H9 (cell line): ENCODE data around the gene ZBTB12. TPM values are rescaled to one million over a fixed set of nuclear protein-coding genes. Genes with fewer than 3 reads are reported as not detected.

Experiments used
- DNase-seq: peaks from one replicate; pipeline ENCODE4 v3.0.0-alpha.2; 2017
- H2AFZ ChIP-seq: one replicate; pipeline ENCODE4 v1.6.1; 2013; ENCODE audit warnings: mild to moderate bottlenecking, low read length, control low read depth, moderate library complexity
- H2AK5ac ChIP-seq: 2 replicates; pipeline ENCODE4 v1.6.1; 2013; ENCODE audit warnings: low read length, control low read depth, mixed read lengths; ENCODE audit not compliant: insufficient read length
- H2BK120ac ChIP-seq: one replicate; pipeline ENCODE4 v1.6.1; 2013; ENCODE audit warnings: low read depth, mild to moderate bottlenecking, low read length, control low read depth, inconsistent platforms; ENCODE audit not compliant: poor library complexity, severe bottlenecking
- H2BK12ac ChIP-seq: 2 replicates; pipeline ENCODE4 v1.6.1; 2013; ENCODE audit warnings: low read length, control low read depth, mixed read lengths, low read depth; ENCODE audit not compliant: insufficient read length
- H2BK15ac ChIP-seq: 2 replicates; pipeline ENCODE4 v1.6.1; 2013; ENCODE audit warnings: low read depth, low read length, control low read depth
- H2BK20ac ChIP-seq: one replicate; pipeline ENCODE4 v1.6.1; 2013; ENCODE audit warnings: low read depth, mild to moderate bottlenecking, low read length, control low read depth, inconsistent platforms; ENCODE audit not compliant: poor library complexity, severe bottlenecking
- H2BK5ac ChIP-seq: 2 replicates; pipeline ENCODE4 v1.6.1; 2013; ENCODE audit warnings: low read length, control low read depth, mixed read lengths; ENCODE audit not compliant: insufficient read length
- H3K14ac ChIP-seq: 2 replicates; pipeline ENCODE4 v1.6.1; 2013; ENCODE audit warnings: low read length, control low read depth; ENCODE audit not compliant: insufficient read depth
- H3K18ac ChIP-seq: 2 replicates; pipeline ENCODE4 v1.6.1; 2013; ENCODE audit warnings: low read depth, mild to moderate bottlenecking, mixed read lengths, low read length, control low read depth; ENCODE audit not compliant: insufficient read length
- H3K23ac ChIP-seq: 2 replicates; pipeline ENCODE4 v1.6.1; 2013; ENCODE audit warnings: low read length, control low read depth, mixed read lengths, low read depth; ENCODE audit not compliant: insufficient read length
- H3K23me2 ChIP-seq: 2 replicates; pipeline ENCODE4 v1.6.1; 2013; ENCODE audit warnings: low read depth, mild to moderate bottlenecking, mixed read lengths, low read length, control low read depth; ENCODE audit not compliant: insufficient read length, poor library complexity, severe bottlenecking
- H3K27ac ChIP-seq: 2 replicates; pipeline ENCODE4 v1.5.1; 2013; ENCODE audit warnings: low read length, control low read depth, mixed read lengths, low read depth; ENCODE audit not compliant: insufficient read length
- H3K27me3 ChIP-seq: 2 replicates; pipeline ENCODE4 v1.6.1; 2013; ENCODE audit warnings: low read length, control low read depth, inconsistent platforms; ENCODE audit not compliant: insufficient read depth
- H3K4ac ChIP-seq: 2 replicates; pipeline ENCODE4 v1.6.1; 2013; ENCODE audit warnings: low read depth, mild to moderate bottlenecking, control low read depth, inconsistent platforms, low read length, moderate library complexity
- H3K4me1 ChIP-seq: 2 replicates; pipeline ENCODE4 v1.6.1; 2013; ENCODE audit warnings: low read length, control low read depth, inconsistent platforms; ENCODE audit not compliant: insufficient read depth
- H3K4me2 ChIP-seq: 2 replicates; pipeline ENCODE4 v1.6.1; 2013; ENCODE audit warnings: low read length, control low read depth, mixed read lengths; ENCODE audit not compliant: insufficient read length, insufficient read depth
- H3K56ac ChIP-seq: 2 replicates; pipeline ENCODE4 v1.6.1; 2013; ENCODE audit warnings: low read depth, mild to moderate bottlenecking, mixed read lengths, low read length, control low read depth; ENCODE audit not compliant: insufficient read length
- H3K79me1 ChIP-seq: 2 replicates; pipeline ENCODE4 v1.6.1; 2013; ENCODE audit warnings: low read depth, mild to moderate bottlenecking, moderate library complexity, low read length, control low read depth, inconsistent platforms; ENCODE audit not compliant: insufficient read depth, poor library complexity, severe bottlenecking
- H3K79me2 ChIP-seq: 2 replicates; pipeline ENCODE4 v1.6.1; 2013; ENCODE audit warnings: low read length, control low read depth, inconsistent platforms; ENCODE audit not compliant: insufficient read depth
- H3K9ac ChIP-seq: 2 replicates; pipeline ENCODE4 v1.6.1; 2013; ENCODE audit warnings: low read length, control low read depth, mixed read lengths; ENCODE audit not compliant: insufficient read length; ENCODE audit errors: extremely low read depth
- H3K9me3 ChIP-seq: one replicate; pipeline ENCODE4 v1.6.1; 2013; ENCODE audit warnings: low read depth, low read length, inconsistent platforms; ENCODE audit not compliant: control insufficient read depth
- H3T11ph ChIP-seq: one replicate; pipeline ENCODE4 v1.6.1; 2013; ENCODE audit warnings: mild to moderate bottlenecking, low read length, control low read depth, inconsistent platforms
- H4K20me1 ChIP-seq: one replicate; pipeline ENCODE4 v1.6.1; 2013; ENCODE audit not compliant: control insufficient read depth, insufficient read length, insufficient read depth
- H4K5ac ChIP-seq: 2 replicates; pipeline ENCODE4 v1.6.1; 2013; ENCODE audit warnings: low read depth, mild to moderate bottlenecking, mixed read lengths, low read length, control low read depth; ENCODE audit not compliant: insufficient read length
- H4K8ac ChIP-seq: replicated peaks from 2 replicates; pipeline ENCODE4 v1.6.1; 2013; ENCODE audit warnings: low read length, control low read depth, mixed read lengths, low read depth; ENCODE audit not compliant: insufficient read length
- H4K91ac ChIP-seq: 2 replicates; pipeline ENCODE4 v1.6.1; 2013; ENCODE audit warnings: low read depth, mild to moderate bottlenecking, moderate library complexity, mixed read lengths, low read length, control low read depth; ENCODE audit not compliant: insufficient read length
- H3K27ac Mint-ChIP-seq, 3 experiments: 2 replicates in 2 of 3; 3 replicates in 1 of 3; pipeline ENCODE4 v1.8.0; 2020 to 2021; ENCODE audit warnings: mixed read lengths in 3 of 3, mild to moderate bottlenecking in 1 of 3, moderate library complexity in 1 of 3
- H3K27me3 Mint-ChIP-seq: 2 replicates; pipeline ENCODE4 v1.8.0; 2021; ENCODE audit warnings: low read depth, mild to moderate bottlenecking, moderate library complexity, mixed read lengths
- H3K36me3 Mint-ChIP-seq, 3 experiments: 2 replicates in 2 of 3; 3 replicates in 1 of 3; pipeline ENCODE4 v1.8.0; 2020 to 2021; ENCODE audit warnings: low read depth in 3 of 3, mixed read lengths in 3 of 3; ENCODE audit not compliant: insufficient read depth in 1 of 3
- H3K4me1 Mint-ChIP-seq, 2 experiments: 2 replicates each; pipeline ENCODE4 v1.8.0; 2020; ENCODE audit warnings: mixed read lengths in 2 of 2
- H3K4me3 Mint-ChIP-seq, 2 experiments: 2 replicates in 1 of 2; 3 replicates in 1 of 2; pipeline ENCODE4 v1.8.0; 2020 to 2021; ENCODE audit warnings: mild to moderate bottlenecking in 2 of 2, mixed read lengths in 2 of 2, moderate library complexity in 1 of 2
- H3K9me3 Mint-ChIP-seq, 2 experiments: 2 replicates in 1 of 2; 3 replicates in 1 of 2; pipeline ENCODE4 v1.8.0; 2020; ENCODE audit warnings: mild to moderate bottlenecking in 2 of 2, mixed read lengths in 2 of 2, moderate library complexity in 1 of 2
- CTCF ChIP-seq: fragments of 200-600 bp; sonication (generic); conservative IDR thresholded peaks from 3 replicates; pipeline ENCODE4 v1.8.0; 2021; ENCODE audit warnings: antibody characterized with exemption, mild to moderate bottlenecking
- WGBS: extraction: QIAGEN DNeasy Blood & Tissue Kit; methylation state at CpG from one replicate; pipeline ENCODE4 v1.1.7; 2013; ENCODE audit warnings: missing lambda C conversion rate, low lambda C conversion rate, mixed read lengths; ENCODE audit not compliant: insufficient read length; ENCODE audit errors: extremely low coverage; 5-methylcytosine and 5-hydroxymethylcytosine counted together
- total RNA-seq: library from RNA; stranded (reverse); gene quantifications from 2 replicates; pipeline ENCODE4 v1.2.1, GENCODE V29; 2021

The ZBTB12 gene
- total RNA-seq, 1 experiment from 2014 or later = 31.0 TPM

- no peak overlapping the region for H3K27ac Mint-ChIP-seq
- Histone ChIP-seq H3K9me3 (no peaks in the 10 kb centered on the region), H2AFZ (no peak overlapping the region), H3K27me3 (no peaks in the 10 kb centered on the region), H4K8ac (no peak overlapping the region), H3K18ac (no peak overlapping the region), H3K23me2 (no peaks in the 10 kb centered on the region), H2AK5ac (no peak overlapping the region), H3K14ac (no peak overlapping the region), H4K5ac (no peak overlapping the region), H3K4ac (no peak overlapping the region), H3K79me2 (no peaks in the 10 kb centered on the region), H3K23ac (no peak overlapping the region), H3K27ac (no peak overlapping the region), H2BK12ac (no peak overlapping the region), H2BK20ac (no peak overlapping the region), H4K20me1 (no peaks in the 10 kb centered on the region), H4K91ac (no peak overlapping the region), H3K4me1 (no peaks in the 10 kb centered on the region; the same call in 1 of the 2 replicates), H2BK15ac (no peak overlapping the region), H3T11ph (no peak overlapping the region), H3K56ac (no peak overlapping the region), H2BK5ac (no peak overlapping the region), H3K9ac (no peak overlapping the region), H3K4me2 (no peak overlapping the region), H2BK120ac (no peak overlapping the region), H3K79me1 (no peaks in the 10 kb centered on the region)
- no peak overlapping the region for H3K4me3 Mint-ChIP-seq
- no peak for DNase-seq
- peaks cover 17 to 30% of the 10 kb centered on the region in 2 experiments for H3K4me1 Mint-ChIP-seq
- no peak for TF ChIP-seq CTCF
- no CpG with 5 or more reads among the region's 1 CpG for WGBS
- H3K27me3 Mint-ChIP-seq = no peaks in the 10 kb centered on the region; the same call in none of the 2 replicates
- no peaks in the 10 kb centered on the region; a peak in 1 of 5 replicates for H3K9me3 Mint-ChIP-seq
- peaks cover 0 to 3% (median under 1%) of the 10 kb centered on the region in 3 experiments; a peak in 4 of 7 replicates for H3K36me3 Mint-ChIP-seq
Measured at GRCh38 chr6:31905041-31905440, 3.2 kb upstream of the ZBTB12 start.
